GM18951 (cell line): ENCODE measurements around the gene EDIL3.
"Not testable (repeated sequence)": the region's sequence is repeated elsewhere in the genome, so short reads cannot be mapped to it uniquely, and the experiment has no call there.

Experiments
- POLR2A ChIP-seq: IDR thresholded peaks from 4 replicates; pipeline ENCODE4 v1.6.1; 2011; ENCODE audit warnings: mild to moderate bottlenecking; ENCODE audit not compliant: insufficient read length, insufficient read depth; ENCODE audit errors: extremely low read depth
- in situ Hi-C: fragments of 300-500 bp; cut with MboI; formaldehyde crosslinking; loops from one replicate; pipeline ENCODE4 v1.12.0; 2022; ENCODE audit warnings: low sequenced_read_pairs, mixed read lengths, inconsistent platforms; ENCODE audit not compliant: unreplicated experiment

Gene EDIL3

DNA sequence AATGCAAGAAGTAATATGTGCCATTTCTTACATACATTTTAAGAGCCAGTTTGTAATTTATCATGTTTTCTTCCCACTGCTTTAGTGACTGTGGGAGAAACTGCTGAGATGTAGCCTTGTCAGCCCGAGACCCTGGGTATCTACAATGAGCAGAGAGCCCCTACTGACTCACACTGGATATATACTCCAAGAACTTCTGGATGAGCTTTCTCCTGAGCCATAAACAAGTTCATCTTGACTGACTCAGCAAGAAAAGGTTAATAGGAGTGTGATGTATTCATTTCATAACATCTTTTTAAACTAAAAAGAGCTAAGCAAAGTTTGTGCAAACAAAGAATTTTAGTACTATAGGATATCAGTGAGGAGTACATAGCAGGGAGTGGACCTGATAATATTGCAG is 182.5 kb downstream of the EDIL3 start:
- in situ Hi-C loops, result no loop called here
- no peak for TF ChIP-seq POLR2A

DNA sequence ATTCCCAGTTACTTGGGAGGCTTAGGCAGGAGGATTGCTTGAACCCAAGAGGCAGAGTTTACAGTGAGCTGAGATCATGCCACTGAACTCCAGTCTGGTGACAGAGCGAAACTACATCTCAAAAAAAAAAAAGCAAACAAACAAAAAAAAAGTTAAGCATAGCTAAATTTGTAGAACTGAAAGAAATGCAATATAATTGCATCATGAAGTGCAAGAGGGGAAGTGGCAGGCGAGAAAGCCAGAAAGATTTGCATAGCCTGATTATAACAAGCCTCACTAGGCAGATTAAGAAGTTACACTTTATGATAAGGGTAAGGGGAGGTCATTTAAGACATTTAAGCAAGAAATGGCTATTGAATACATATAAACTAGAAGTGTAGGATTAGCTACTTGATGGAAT is 187.1 kb downstream of the EDIL3 start:
- in situ Hi-C loops, result no loop called here
- TF ChIP-seq POLR2A, result no peak

- no peak for TF ChIP-seq POLR2A
- in situ Hi-C loops, result no loop called here
These were observed 193.4 kb downstream of the EDIL3 start for GRCh38 chr5:84191281-84191680.

DNA sequence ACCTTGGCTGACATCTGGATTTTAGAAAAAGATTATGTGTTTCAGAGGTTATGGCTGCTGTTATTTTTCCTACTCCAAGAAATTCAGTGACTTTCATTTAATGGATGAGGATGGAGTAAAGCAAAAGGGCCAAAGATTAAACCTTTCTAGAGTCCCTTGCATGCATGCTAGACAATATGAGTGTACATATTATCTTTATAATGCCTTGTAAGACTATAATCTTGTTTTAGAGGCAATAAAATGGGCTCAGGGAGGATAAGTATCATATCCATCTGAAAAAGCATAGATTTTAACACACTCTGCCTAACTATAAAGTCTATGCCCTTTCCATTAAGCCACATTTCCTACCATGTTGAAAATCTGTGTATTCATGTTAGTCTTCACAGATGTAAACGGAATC is 199.8 kb downstream of the EDIL3 start:
- in situ Hi-C loops, result no loop called here

GRCh38 chr5:84181093-84181492 is 203.6 kb downstream of the EDIL3 start:
- in situ Hi-C loops, result no loop called here
- TF ChIP-seq POLR2A, result no peak

More for the DNA sequence above, 199.8 kb downstream of the EDIL3 start:
- no peak for TF ChIP-seq POLR2A

GRCh38 chr5:84168841-84169240 is 215.8 kb downstream of the EDIL3 start:
- in situ Hi-C loops, result no loop called here

GRCh38 chr5:84163671-84164070 is 221.0 kb downstream of the EDIL3 start:
- no peak for TF ChIP-seq POLR2A
- in situ Hi-C loops, result no loop called here

More at GRCh38 chr5:84168841-84169240, 215.8 kb downstream of the EDIL3 start:
- no peak for TF ChIP-seq POLR2A

DNA sequence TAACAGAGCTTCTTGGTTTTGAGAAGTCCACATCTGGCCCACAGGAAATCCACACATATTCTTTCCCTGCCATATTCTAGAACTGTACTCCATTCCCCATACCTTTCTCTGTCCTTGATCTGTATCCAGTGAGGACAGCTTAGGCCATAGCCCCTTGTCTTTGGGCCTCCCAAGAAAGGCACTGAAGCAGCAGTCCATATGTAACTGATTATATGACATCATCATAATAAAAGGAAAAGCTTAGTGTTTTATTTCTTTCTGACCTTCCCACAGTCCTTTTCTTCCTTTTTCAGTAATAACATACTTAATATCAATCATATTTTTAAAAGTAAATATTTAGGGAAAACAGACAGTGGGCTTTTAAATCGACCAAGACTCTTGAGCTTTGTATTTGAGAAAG is 222.0 kb downstream of the EDIL3 start:
- in situ Hi-C loops, result no loop called here
- no peak for TF ChIP-seq POLR2A

DNA sequence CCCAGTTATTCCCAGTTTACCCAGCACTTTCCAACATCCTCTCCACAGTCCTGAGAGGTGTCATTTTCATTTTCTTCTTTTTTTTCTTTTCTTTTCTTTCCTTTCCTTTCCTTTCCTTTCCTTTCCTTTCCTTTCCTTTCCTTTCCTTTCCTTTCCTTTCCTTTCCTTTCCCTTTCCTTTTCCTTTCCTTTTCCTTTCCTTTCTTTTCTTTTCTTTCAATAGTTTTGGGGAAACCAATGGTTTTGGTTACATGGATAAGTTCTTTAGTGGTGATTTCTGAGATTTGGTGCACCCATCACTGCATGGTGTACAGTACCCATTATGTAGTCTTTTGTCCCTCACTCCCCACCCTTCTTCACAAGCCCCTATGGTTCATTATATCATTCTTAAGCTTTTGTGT is 224.0 kb downstream of the EDIL3 start:
- in situ Hi-C loops, result not testable (repeated sequence)

- in situ Hi-C loops, result no loop called here
- no peak for TF ChIP-seq POLR2A
These were observed 235.6 kb downstream of the EDIL3 start for GRCh38 chr5:84149094-84149493.

DNA sequence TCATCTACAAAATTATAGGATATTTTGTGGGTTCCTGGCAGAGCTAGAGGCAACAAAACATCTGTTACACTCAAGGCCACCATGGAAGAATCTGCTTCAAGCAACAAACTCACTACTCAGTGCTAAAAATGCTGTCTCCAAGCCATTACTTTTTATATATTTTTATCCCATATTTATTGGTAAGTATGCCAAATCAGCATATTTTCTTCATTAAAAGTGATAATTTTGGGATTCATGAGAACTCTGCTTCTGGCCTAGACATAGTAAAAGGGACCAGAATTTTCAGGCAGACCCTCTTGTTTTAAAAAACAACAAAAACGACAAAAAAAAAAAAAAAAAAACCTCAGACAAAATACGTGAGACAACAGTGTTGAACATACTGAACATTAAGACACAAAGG is 236.0 kb downstream of the EDIL3 start:
- no peak for TF ChIP-seq POLR2A
- in situ Hi-C loops, result no loop called here

- in situ Hi-C loops, result no loop called here
- TF ChIP-seq POLR2A, result no peak
These were observed 247.1 kb downstream of the EDIL3 start for GRCh38 chr5:84137541-84137940.

- in situ Hi-C loops, result no loop called here
- no peak for TF ChIP-seq POLR2A
These were observed 253.3 kb downstream of the EDIL3 start for GRCh38 chr5:84131372-84131771.

GRCh38 chr5:84130006-84130580 is 254.6 kb downstream of the EDIL3 start:
- TF ChIP-seq POLR2A, result no peak
- in situ Hi-C loops, result no loop called here

GRCh38 chr5:84125216-84125615 is 259.5 kb downstream of the EDIL3 start:
- TF ChIP-seq POLR2A, result no peak

GRCh38 chr5:84119252-84119651 is 265.4 kb downstream of the EDIL3 start:
- in situ Hi-C loops, result no loop called here
- TF ChIP-seq POLR2A, result no peak

More at GRCh38 chr5:84125216-84125615, 259.5 kb downstream of the EDIL3 start:
- in situ Hi-C loops, result no loop called here

DNA sequence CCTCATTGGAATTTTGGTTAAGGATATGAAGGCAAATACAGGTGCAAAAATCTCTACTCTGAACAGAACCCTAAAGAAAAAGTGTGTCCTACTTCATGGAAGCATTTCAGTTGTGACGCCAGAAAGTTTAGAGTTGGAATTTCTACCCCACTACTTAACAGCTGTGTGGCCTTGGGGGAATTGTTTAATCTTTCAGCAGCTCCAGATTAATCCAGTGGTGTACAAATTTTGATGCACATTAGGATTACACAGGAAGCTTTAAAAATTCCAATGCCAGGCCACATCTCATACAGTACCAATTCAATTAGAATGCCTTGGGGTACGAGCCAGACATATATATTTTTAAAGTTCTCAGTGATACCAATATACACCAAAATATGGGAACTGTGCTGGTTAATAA is 266.1 kb downstream of the EDIL3 start:
- no peak for TF ChIP-seq POLR2A
- in situ Hi-C loops, result no loop called here
